Common myeloid progenitor, CD34-positive (primary cell): ENCODE data around the gene HNRNPAB.
A peak's percentile ranks its signal among the peaks of the same experiment; 100 is the strongest.
"Not testable (repeated sequence)": the region's sequence is repeated elsewhere in the genome, so short reads cannot be mapped to it uniquely, and the experiment has no call there.

ENCODE experiments used
- CTCF ChIA-PET: fragments of 350-600 bp; sonication (Branson Sonifier 250); formaldehyde crosslinking; loops from one replicate; lab custom pipeline; 2021; ENCODE audit warnings: antibody characterized with exemption; lab: Charles Lee
- POLR2A ChIA-PET: fragments of 350-600 bp; sonication (Branson Sonifier 250); formaldehyde crosslinking; loops from one replicate; lab custom pipeline; 2021; ENCODE audit warnings: antibody characterized with exemption; lab: Charles Lee
- DNase-seq, 3 donors: peaks; one replicate each; pipeline versions ENCODE4 v3.0.0 to v3.0.0-alpha.2; 2013
- H3K27ac ChIP-seq, 2 experiments: 1 replicate in 1 of 2; 2 replicates in 1 of 2; pipeline ENCODE4 v1.7.0; 2013; ENCODE audit warnings: inconsistent platforms in 2 of 2, low read length in 2 of 2, mild to moderate bottlenecking in 2 of 2, low read depth in 1 of 2, moderate library complexity in 1 of 2; ENCODE audit not compliant: severe bottlenecking in 2 of 2, insufficient read depth in 1 of 2, poor library complexity in 1 of 2
- H3K27me3 ChIP-seq, 5 experiments: replicated peaks in 2 of 5; 1 replicate in 3 of 5; 2 replicates in 2 of 5; pipeline versions ENCODE4 v1.6.1 to v1.7.0; 2013; ENCODE audit warnings: low read length in 4 of 5, mild to moderate bottlenecking in 2 of 5, moderate library complexity in 2 of 5, inconsistent platforms in 1 of 5; ENCODE audit not compliant: insufficient read depth in 5 of 5, control insufficient read depth in 4 of 5
- H3K36me3 ChIP-seq, 4 experiments: 1 replicate in 2 of 4; 2 replicates in 2 of 4; pipeline versions ENCODE4 v1.6.1 to v1.7.0; 2013; ENCODE audit warnings: low read length in 3 of 4, control low read depth in 1 of 4, mild to moderate bottlenecking in 1 of 4; ENCODE audit not compliant: control insufficient read depth in 4 of 4, insufficient read depth in 4 of 4
- H3K4me1 ChIP-seq, 4 experiments: 1 replicate in 3 of 4; 2 replicates in 1 of 4; pipeline versions ENCODE4 v1.6.1 to v1.7.1; 2013; ENCODE audit warnings: low read length in 3 of 4, mild to moderate bottlenecking in 3 of 4, control low read depth in 1 of 4, inconsistent platforms in 1 of 4, moderate library complexity in 1 of 4; ENCODE audit not compliant: control insufficient read depth in 4 of 4, insufficient read depth in 4 of 4; ENCODE audit errors: control extremely low read depth in 1 of 4
- H3K4me3 ChIP-seq, 7 experiments: 1 replicate in 4 of 7; 2 replicates in 3 of 7; pipeline versions ENCODE4 v1.5.1 to v1.7.0; 2013; ENCODE audit warnings: mild to moderate bottlenecking in 7 of 7, low read length in 6 of 7, moderate library complexity in 6 of 7, inconsistent platforms in 2 of 7, low read depth in 2 of 7, control low read depth in 1 of 7; ENCODE audit not compliant: insufficient read depth in 4 of 7, control insufficient read depth in 1 of 7; ENCODE audit errors: extremely low read depth in 1 of 7
- H3K9me3 ChIP-seq, 5 experiments: 1 replicate in 4 of 5; 2 replicates in 1 of 5; pipeline versions ENCODE4 v1.6.1 to v1.7.1; 2013; ENCODE audit warnings: low read length in 4 of 5, mild to moderate bottlenecking in 2 of 5, inconsistent platforms in 1 of 5, low read depth in 1 of 5, moderate library complexity in 1 of 5; ENCODE audit not compliant: control insufficient read depth in 4 of 5, insufficient read depth in 2 of 5; ENCODE audit errors: control extremely low read depth in 1 of 5
- WGBS: methylation state at CpG from one replicate; pipeline ENCODE4 v1.1.5; 2013; ENCODE audit not compliant: insufficient coverage; 5-methylcytosine and 5-hydroxymethylcytosine counted together

HNRNPAB gene

DNA sequence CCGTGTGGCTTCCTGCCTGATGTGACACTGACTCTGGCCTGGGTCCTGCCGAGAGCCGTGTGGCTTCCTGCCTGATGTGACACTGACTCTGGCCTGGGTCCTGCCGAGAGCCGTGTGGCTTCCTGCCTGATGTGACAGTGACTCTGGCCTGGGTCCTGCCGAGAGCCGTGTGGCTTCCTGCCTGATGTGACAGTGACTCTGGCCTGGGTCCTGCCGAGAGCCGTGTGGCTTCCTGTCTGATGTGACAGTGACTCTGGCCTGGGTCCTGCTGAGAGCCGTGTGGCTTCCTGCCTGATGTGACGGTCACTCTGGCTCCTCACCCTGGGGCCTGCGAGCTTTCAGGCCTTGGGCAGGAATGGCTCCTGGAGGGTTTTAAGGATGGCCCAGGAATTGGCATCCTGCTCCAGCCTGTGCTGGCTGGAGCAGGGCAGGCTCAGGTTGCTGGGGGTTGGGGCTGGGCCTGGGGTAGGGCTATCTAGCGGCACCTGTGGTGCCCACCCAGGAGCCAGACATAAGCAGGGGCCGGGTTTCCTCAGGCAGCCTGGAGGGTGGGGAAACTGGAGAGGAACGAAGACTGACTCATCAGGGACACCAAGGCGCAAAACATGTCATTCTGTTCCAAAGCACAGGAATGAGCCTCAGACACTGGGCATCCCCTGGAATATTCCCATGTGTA, 35.4 kb downstream of the HNRNPAB start:
- POLR2A ChIA-PET = interaction anchor here (3.1 kb wide), 1 partner anchor 10 kb away, joined by 8 read pairs; no protein-coding TSS in a partner anchor
- H3K4me1 ChIP-seq = peaks cover 13 to 92% (median 90%) of the 10 kb centered on the region in 4 experiments
- peak overlapping the region in 4 of 7 experiments; percentile 11 to 56 (median 40) for H3K4me3 ChIP-seq

DNA sequence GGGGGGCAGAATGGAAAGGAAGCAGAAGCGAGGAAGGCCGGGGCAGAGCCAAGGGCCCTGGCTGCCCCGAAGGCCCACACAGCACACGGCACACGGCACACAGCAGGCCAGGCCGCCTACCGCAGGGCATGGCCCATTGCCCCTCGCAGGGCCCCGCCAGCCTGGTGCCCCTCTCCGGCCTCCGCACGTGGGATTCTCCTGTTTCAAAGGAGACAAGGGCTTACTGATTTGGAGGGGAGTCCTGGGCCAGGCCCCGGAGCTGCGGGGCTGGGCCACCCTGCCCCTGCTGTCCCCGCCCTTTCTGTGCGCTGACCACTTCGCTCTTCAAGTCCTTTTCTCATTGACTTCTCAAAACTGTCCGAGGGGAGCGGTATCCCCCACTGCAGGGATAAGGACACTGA, 36.0 kb downstream of the HNRNPAB start:
- POLR2A ChIA-PET = interaction anchor here (1.0 to 3.1 kb wide), 3 partner anchors 9 to 36 kb away, joined by 4 to 8 read pairs (median 8); partner anchors contain the start of gene HNRNPAB
- Histone ChIP-seq H3K4me1 (peaks cover 13 to 86% (median 85%) of the 10 kb centered on the region in 4 experiments), H3K27me3 (no peaks in the 10 kb centered on the region), H3K27ac (peak overlapping the region in 1 of 2 experiments; percentile 77), H3K4me3 (peak overlapping the region in 4 of 7 experiments; percentile 26 to 56 (median 45)), H3K36me3 (no peaks in the 10 kb centered on the region), H3K9me3 (no peaks in the 10 kb centered on the region)
- CTCF ChIA-PET = interaction anchor here (1.0 to 1.6 kb wide), 5 partner anchors 10 to 350 kb away, joined by 4 to 8 read pairs (median 5); no protein-coding TSS in a partner anchor
- peak in 1 of 3 donors; percentile 40 for DNase-seq
- WGBS = 46% methylated on average over 16 of the region's 19 CpGs

More for the DNA sequence above, 35.4 kb downstream of the HNRNPAB start:
- H3K36me3 ChIP-seq, H3K9me3 ChIP-seq, H3K27me3 ChIP-seq, CTCF ChIA-PET: not testable (repeated sequence)
- H3K27ac ChIP-seq = peak overlapping the region in 1 of 2 experiments; percentile 77
- WGBS = 15% methylated on average over 9 of the region's 16 CpGs
- peak in 1 of 3 donors; percentile 57 for DNase-seq

DNA sequence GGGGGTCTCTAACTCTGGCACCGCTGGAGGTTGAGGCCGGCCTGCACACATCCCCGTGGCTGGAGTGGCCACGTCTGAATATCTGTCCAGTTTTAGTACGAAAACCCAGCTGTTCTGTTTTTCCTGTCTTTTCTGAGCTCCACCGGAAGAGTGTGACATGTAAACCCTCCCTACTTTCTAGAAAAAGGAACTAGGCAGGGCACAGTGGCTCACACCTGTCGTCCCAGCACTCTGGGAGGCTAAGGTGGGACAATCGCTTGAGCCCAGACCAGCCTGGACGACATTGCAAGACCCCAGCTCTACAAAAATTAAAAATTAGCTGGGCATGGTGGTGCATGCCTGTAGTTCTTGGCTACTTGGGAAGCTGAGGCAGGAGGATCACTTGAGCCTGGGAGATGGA, 36.4 kb downstream of the HNRNPAB start:
- ChIA-PET CTCF (interaction anchor here (0.9 to 1.6 kb wide), 7 partner anchors 9 to 350 kb away, joined by 3 to 8 read pairs (median 4); no protein-coding TSS in a partner anchor), POLR2A (interaction anchor here (1.0 to 3.1 kb wide), 4 partner anchors 8 to 36 kb away, joined by 4 to 8 read pairs (median 8); partner anchors contain the start of genes HNRNPAB and PHYKPL)
- Histone ChIP-seq H3K27ac (peak overlapping the region; percentile 25 to 77), H3K9me3 (no peaks in the 10 kb centered on the region), H3K4me3 (peak overlapping the region in 4 of 7 experiments; percentile 26 to 56 (median 45)), H3K27me3 (no peaks in the 10 kb centered on the region), H3K36me3 (no peaks in the 10 kb centered on the region), H3K4me1 (peaks cover 13 to 82% (median 80%) of the 10 kb centered on the region in 4 experiments)
- peak; percentile 33 to 64 (median 52) for DNase-seq
- WGBS = 0% methylated on average over 7 of the region's 9 CpGs

DNA sequence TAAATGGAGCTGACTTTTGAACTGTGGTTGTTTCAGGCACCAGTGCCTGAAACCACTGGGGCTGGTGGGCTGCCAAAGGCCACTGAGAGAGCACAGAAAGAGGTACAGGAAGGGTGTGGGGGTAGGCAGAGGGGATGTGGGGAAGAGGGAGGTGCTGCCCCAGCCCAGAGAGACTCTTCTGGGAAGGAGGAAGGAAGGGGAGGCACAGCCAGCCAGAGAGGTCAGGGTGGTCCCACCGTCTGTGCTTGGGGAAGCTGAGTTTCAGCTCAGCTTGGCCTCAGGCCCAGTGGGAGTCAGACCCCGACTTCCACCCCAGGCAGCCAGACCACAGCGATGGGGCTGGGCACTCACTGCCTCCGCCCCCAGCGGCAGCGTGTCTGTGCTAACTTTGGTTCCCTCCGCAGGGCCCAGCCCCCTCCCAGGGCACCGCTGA, 36.9 kb downstream of the HNRNPAB start:
- 0% methylated on average over 2 of the region's 8 CpGs for WGBS
- Histone ChIP-seq H3K36me3 (no peaks in the 10 kb centered on the region), H3K27me3 (no peaks in the 10 kb centered on the region), H3K9me3 (no peaks in the 10 kb centered on the region), H3K4me1 (peaks cover 13 to 79% (median 76%) of the 10 kb centered on the region in 4 experiments), H3K4me3 (peak overlapping the region in 4 of 7 experiments; percentile 29 to 56 (median 42)), H3K27ac (peak overlapping the region; percentile 25 to 77)
- CTCF ChIA-PET = interaction anchor here (0.8 to 1.6 kb wide), 8 partner anchors 9 to 350 kb away, joined by 3 to 8 read pairs (median 4); partner anchors contain the start of gene HNRNPAB
- peak; percentile 74 to 92 (median 90) for DNase-seq
- POLR2A ChIA-PET = interaction anchor here (1.0 to 3.1 kb wide), 4 partner anchors 8 to 37 kb away, joined by 4 to 8 read pairs (median 8); partner anchors contain the start of genes HNRNPAB and PHYKPL

DNA sequence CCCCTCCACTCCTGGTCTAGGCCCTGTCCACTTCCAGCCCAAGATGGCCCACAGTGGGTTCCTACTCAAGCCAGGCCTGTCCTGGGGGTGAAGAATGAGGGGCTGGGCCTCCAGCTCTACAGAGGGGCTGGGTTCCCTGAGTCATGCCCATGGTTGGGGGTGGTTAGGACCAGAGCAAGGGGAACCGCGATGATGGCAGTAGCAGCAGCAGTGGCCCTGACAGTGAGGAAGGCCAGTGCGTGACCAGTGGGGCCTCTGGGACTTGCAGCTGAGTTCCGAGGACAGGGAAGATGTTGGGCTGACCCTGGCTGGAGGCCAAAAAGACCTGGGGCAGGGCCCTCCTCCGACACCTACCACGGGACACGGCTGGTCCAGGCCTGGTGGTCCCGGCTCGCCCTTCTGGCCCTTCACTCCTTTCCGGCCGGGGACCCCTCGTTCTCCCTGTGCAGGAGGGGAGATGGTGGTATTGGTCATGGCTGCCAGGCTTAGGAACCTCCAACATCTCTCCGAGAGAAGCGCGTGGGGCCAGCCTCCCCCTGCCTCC, 37.4 kb downstream of the HNRNPAB start:
- Histone ChIP-seq H3K4me1 (peaks cover 13 to 79% (median 76%) of the 10 kb centered on the region in 4 experiments), H3K9me3 (no peaks in the 10 kb centered on the region), H3K27me3 (no peaks in the 10 kb centered on the region), H3K36me3 (no peaks in the 10 kb centered on the region), H3K27ac (peak overlapping the region; percentile 15 to 77), H3K4me3 (peak overlapping the region in 4 of 7 experiments; percentile 29 to 56 (median 36))
- 43% methylated on average over 8 of the region's 15 CpGs for WGBS
- DNase-seq = peak; percentile 56 to 88 (median 84)
- ChIA-PET POLR2A (interaction anchor here (1.2 to 3.1 kb wide), 3 partner anchors 8 to 37 kb away, joined by 7 to 8 read pairs (median 8); partner anchors contain the start of genes HNRNPAB and PHYKPL), CTCF (interaction anchor here (0.8 to 1.6 kb wide), 7 partner anchors 8 to 349 kb away, joined by 3 to 8 read pairs (median 4); partner anchors contain the start of gene HNRNPAB)

DNA sequence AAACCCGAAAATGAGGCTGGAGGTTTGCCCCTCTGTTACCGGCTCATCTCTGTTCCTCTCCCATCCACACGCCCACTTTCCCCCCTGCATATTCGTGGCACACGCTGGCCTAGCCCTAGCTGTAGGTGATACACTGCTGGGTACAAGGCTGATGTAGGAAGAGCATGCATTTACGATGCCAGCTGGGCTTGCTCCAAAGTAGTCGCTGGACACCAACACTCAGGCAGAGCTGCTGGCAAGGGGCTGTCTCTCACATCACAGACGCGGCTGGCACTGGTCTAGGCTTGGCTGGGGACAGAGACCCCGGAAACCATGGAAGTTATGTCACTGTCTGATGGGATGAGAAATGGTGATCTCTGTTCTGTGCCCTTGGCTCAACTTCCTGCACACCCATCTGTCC, 38.1 kb downstream of the HNRNPAB start:
- ChIA-PET CTCF (no interaction called here), POLR2A (no interaction called here)
- Histone ChIP-seq H3K27ac (no peak overlapping the region), H3K36me3 (no peaks in the 10 kb centered on the region), H3K4me3 (peak overlapping the region in 2 of 7 experiments; percentile 40 to 56), H3K27me3 (no peaks in the 10 kb centered on the region), H3K4me1 (peaks cover 8 to 79% (median 76%) of the 10 kb centered on the region in 4 experiments), H3K9me3 (no peaks in the 10 kb centered on the region)
- DNase-seq = no peak
- 84% methylated on average over 9 of the region's 10 CpGs for WGBS
